H9 (cell line): ENCODE measurements around the gene SWI5. TPM values are rescaled to one million over a fixed set of nuclear protein-coding genes. Genes with fewer than 3 reads are reported as not detected.

ENCODE experiments used
- DNase-seq: peaks from one replicate; pipeline ENCODE4 v3.0.0-alpha.2; 2017
- H2AFZ ChIP-seq: one replicate; pipeline ENCODE4 v1.6.1; 2013; ENCODE audit warnings: mild to moderate bottlenecking, low read length, control low read depth, moderate library complexity
- H2AK5ac ChIP-seq: 2 replicates; pipeline ENCODE4 v1.6.1; 2013; ENCODE audit warnings: low read length, control low read depth, mixed read lengths; ENCODE audit not compliant: insufficient read length
- H2BK120ac ChIP-seq: one replicate; pipeline ENCODE4 v1.6.1; 2013; ENCODE audit warnings: low read depth, mild to moderate bottlenecking, low read length, control low read depth, inconsistent platforms; ENCODE audit not compliant: poor library complexity, severe bottlenecking
- H2BK12ac ChIP-seq: 2 replicates; pipeline ENCODE4 v1.6.1; 2013; ENCODE audit warnings: low read length, control low read depth, mixed read lengths, low read depth; ENCODE audit not compliant: insufficient read length
- H2BK15ac ChIP-seq: 2 replicates; pipeline ENCODE4 v1.6.1; 2013; ENCODE audit warnings: low read depth, low read length, control low read depth
- H2BK20ac ChIP-seq: one replicate; pipeline ENCODE4 v1.6.1; 2013; ENCODE audit warnings: low read depth, mild to moderate bottlenecking, low read length, control low read depth, inconsistent platforms; ENCODE audit not compliant: poor library complexity, severe bottlenecking
- H2BK5ac ChIP-seq: 2 replicates; pipeline ENCODE4 v1.6.1; 2013; ENCODE audit warnings: low read length, control low read depth, mixed read lengths; ENCODE audit not compliant: insufficient read length
- H3K14ac ChIP-seq: 2 replicates; pipeline ENCODE4 v1.6.1; 2013; ENCODE audit warnings: low read length, control low read depth; ENCODE audit not compliant: insufficient read depth
- H3K18ac ChIP-seq: 2 replicates; pipeline ENCODE4 v1.6.1; 2013; ENCODE audit warnings: low read depth, mild to moderate bottlenecking, mixed read lengths, low read length, control low read depth; ENCODE audit not compliant: insufficient read length
- H3K23ac ChIP-seq: 2 replicates; pipeline ENCODE4 v1.6.1; 2013; ENCODE audit warnings: low read length, control low read depth, mixed read lengths, low read depth; ENCODE audit not compliant: insufficient read length
- H3K23me2 ChIP-seq: 2 replicates; pipeline ENCODE4 v1.6.1; 2013; ENCODE audit warnings: low read depth, mild to moderate bottlenecking, mixed read lengths, low read length, control low read depth; ENCODE audit not compliant: insufficient read length, poor library complexity, severe bottlenecking
- H3K27ac ChIP-seq: 2 replicates; pipeline ENCODE4 v1.5.1; 2013; ENCODE audit warnings: low read length, control low read depth, mixed read lengths, low read depth; ENCODE audit not compliant: insufficient read length
- H3K27me3 ChIP-seq: 2 replicates; pipeline ENCODE4 v1.6.1; 2013; ENCODE audit warnings: low read length, control low read depth, inconsistent platforms; ENCODE audit not compliant: insufficient read depth
- H3K4ac ChIP-seq: 2 replicates; pipeline ENCODE4 v1.6.1; 2013; ENCODE audit warnings: low read depth, mild to moderate bottlenecking, control low read depth, inconsistent platforms, low read length, moderate library complexity
- H3K4me1 ChIP-seq: 2 replicates; pipeline ENCODE4 v1.6.1; 2013; ENCODE audit warnings: low read length, control low read depth, inconsistent platforms; ENCODE audit not compliant: insufficient read depth
- H3K4me2 ChIP-seq: 2 replicates; pipeline ENCODE4 v1.6.1; 2013; ENCODE audit warnings: low read length, control low read depth, mixed read lengths; ENCODE audit not compliant: insufficient read length, insufficient read depth
- H3K56ac ChIP-seq: 2 replicates; pipeline ENCODE4 v1.6.1; 2013; ENCODE audit warnings: low read depth, mild to moderate bottlenecking, mixed read lengths, low read length, control low read depth; ENCODE audit not compliant: insufficient read length
- H3K79me1 ChIP-seq: 2 replicates; pipeline ENCODE4 v1.6.1; 2013; ENCODE audit warnings: low read depth, mild to moderate bottlenecking, moderate library complexity, low read length, control low read depth, inconsistent platforms; ENCODE audit not compliant: insufficient read depth, poor library complexity, severe bottlenecking
- H3K79me2 ChIP-seq: 2 replicates; pipeline ENCODE4 v1.6.1; 2013; ENCODE audit warnings: low read length, control low read depth, inconsistent platforms; ENCODE audit not compliant: insufficient read depth
- H3K9ac ChIP-seq: 2 replicates; pipeline ENCODE4 v1.6.1; 2013; ENCODE audit warnings: low read length, control low read depth, mixed read lengths; ENCODE audit not compliant: insufficient read length; ENCODE audit errors: extremely low read depth
- H3K9me3 ChIP-seq: one replicate; pipeline ENCODE4 v1.6.1; 2013; ENCODE audit warnings: low read depth, low read length, inconsistent platforms; ENCODE audit not compliant: control insufficient read depth
- H3T11ph ChIP-seq: one replicate; pipeline ENCODE4 v1.6.1; 2013; ENCODE audit warnings: mild to moderate bottlenecking, low read length, control low read depth, inconsistent platforms
- H4K20me1 ChIP-seq: one replicate; pipeline ENCODE4 v1.6.1; 2013; ENCODE audit not compliant: control insufficient read depth, insufficient read length, insufficient read depth
- H4K5ac ChIP-seq: 2 replicates; pipeline ENCODE4 v1.6.1; 2013; ENCODE audit warnings: low read depth, mild to moderate bottlenecking, mixed read lengths, low read length, control low read depth; ENCODE audit not compliant: insufficient read length
- H4K8ac ChIP-seq: replicated peaks from 2 replicates; pipeline ENCODE4 v1.6.1; 2013; ENCODE audit warnings: low read length, control low read depth, mixed read lengths, low read depth; ENCODE audit not compliant: insufficient read length
- H4K91ac ChIP-seq: 2 replicates; pipeline ENCODE4 v1.6.1; 2013; ENCODE audit warnings: low read depth, mild to moderate bottlenecking, moderate library complexity, mixed read lengths, low read length, control low read depth; ENCODE audit not compliant: insufficient read length
- H3K27ac Mint-ChIP-seq, 3 experiments: 2 replicates in 2 of 3; 3 replicates in 1 of 3; pipeline ENCODE4 v1.8.0; 2020 to 2021; ENCODE audit warnings: mixed read lengths in 3 of 3, mild to moderate bottlenecking in 1 of 3, moderate library complexity in 1 of 3
- H3K27me3 Mint-ChIP-seq: 2 replicates; pipeline ENCODE4 v1.8.0; 2021; ENCODE audit warnings: low read depth, mild to moderate bottlenecking, moderate library complexity, mixed read lengths
- H3K36me3 Mint-ChIP-seq, 3 experiments: 2 replicates in 2 of 3; 3 replicates in 1 of 3; pipeline ENCODE4 v1.8.0; 2020 to 2021; ENCODE audit warnings: low read depth in 3 of 3, mixed read lengths in 3 of 3; ENCODE audit not compliant: insufficient read depth in 1 of 3
- H3K4me1 Mint-ChIP-seq, 2 experiments: 2 replicates each; pipeline ENCODE4 v1.8.0; 2020; ENCODE audit warnings: mixed read lengths in 2 of 2
- H3K4me3 Mint-ChIP-seq, 2 experiments: 2 replicates in 1 of 2; 3 replicates in 1 of 2; pipeline ENCODE4 v1.8.0; 2020 to 2021; ENCODE audit warnings: mild to moderate bottlenecking in 2 of 2, mixed read lengths in 2 of 2, moderate library complexity in 1 of 2
- H3K9me3 Mint-ChIP-seq, 2 experiments: 2 replicates in 1 of 2; 3 replicates in 1 of 2; pipeline ENCODE4 v1.8.0; 2020; ENCODE audit warnings: mild to moderate bottlenecking in 2 of 2, mixed read lengths in 2 of 2, moderate library complexity in 1 of 2
- WGBS: extraction: QIAGEN DNeasy Blood & Tissue Kit; methylation state at CpG from one replicate; pipeline ENCODE4 v1.1.7; 2013; ENCODE audit warnings: missing lambda C conversion rate, low lambda C conversion rate, mixed read lengths; ENCODE audit not compliant: insufficient read length; ENCODE audit errors: extremely low coverage; 5-methylcytosine and 5-hydroxymethylcytosine counted together
- total RNA-seq: library from RNA; stranded (reverse); gene quantifications from 2 replicates; pipeline ENCODE4 v1.2.1, GENCODE V29; 2021
- TF ChIP-seq, protein P1 (sequence below): fragments of 200-600 bp; sonication (generic); conservative IDR thresholded peaks from 3 replicates; pipeline ENCODE4 v1.8.0; 2021; ENCODE audit warnings: antibody characterized with exemption, mild to moderate bottlenecking

SWI5 gene
- total RNA-seq, 1 experiment from 2014 or later: 25.6 TPM

DNA sequence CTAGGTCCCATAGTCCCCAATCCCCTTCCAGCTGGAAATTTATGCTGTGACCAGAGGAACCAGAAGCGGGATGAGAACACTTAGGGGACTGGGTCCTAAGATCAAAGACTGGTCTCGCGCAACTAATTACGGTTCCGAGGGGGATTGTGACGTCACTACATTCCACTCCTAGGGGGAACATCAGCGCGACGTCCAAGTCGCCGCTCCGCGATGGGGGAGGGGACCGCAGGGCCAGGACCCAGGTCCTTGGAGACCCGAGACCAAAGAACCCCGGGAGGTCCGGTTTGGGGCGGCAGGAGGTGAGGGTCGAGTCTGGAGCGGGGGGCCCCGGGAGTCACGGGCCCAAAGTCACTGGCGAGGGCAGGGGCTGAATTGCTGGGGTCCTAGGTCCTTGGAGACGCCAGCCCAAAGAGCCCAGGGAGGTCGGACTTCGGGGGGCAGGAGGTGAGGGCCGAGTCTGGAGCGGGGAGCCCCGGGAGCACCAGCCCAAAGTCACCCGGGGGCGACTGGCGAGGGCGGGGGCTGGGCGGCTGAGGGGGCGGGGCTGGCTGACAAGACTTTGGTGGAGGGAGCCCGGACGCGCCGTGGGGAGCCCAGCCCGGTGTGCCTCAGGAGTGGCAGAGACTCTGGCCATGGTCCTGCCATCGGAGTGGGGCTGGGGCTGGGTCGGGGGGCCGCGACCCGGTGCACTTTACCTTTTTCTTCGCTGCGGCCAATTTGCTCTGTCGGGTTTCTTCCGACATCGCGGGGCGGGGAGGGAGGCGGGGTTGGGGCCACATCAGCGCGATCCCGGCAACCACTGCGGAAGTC, 673 bp upstream of the SWI5 start, which contains the start of gene GOLGA2:
Gene GOLGA2 (minus strand): TSS at position 810 of the 810 bp plus-strand sequence. CDS start 31 bp downstream, at position 779.
- peak; percentile 43 for DNase-seq
- Histone ChIP-seq H3K23me2 (peaks cover 13% of the 10 kb centered on the region), H3K14ac (no peak within 1 kb of the TSS; the same call in none of the 2 replicates), H3K4ac (no peak within 1 kb of the TSS), H4K91ac (no peak within 1 kb of the TSS), H2BK120ac (no peak within 1 kb of the TSS), H3K4me2 (peak within 1 kb of the TSS; percentile 95), H2BK15ac (no peak within 1 kb of the TSS), H3K27ac (no peak within 1 kb of the TSS), H2AFZ (no peak within 1 kb of the TSS), H3K9ac (peak within 1 kb of the TSS; percentile 61), H3K56ac (no peak within 1 kb of the TSS), H4K5ac (no peak within 1 kb of the TSS), H3K18ac (peak within 1 kb of the TSS; percentile 21), H2BK12ac (no peak within 1 kb of the TSS), H4K20me1 (no peaks in the 10 kb centered on the region), H4K8ac (no peak within 1 kb of the TSS), H2BK5ac (no peak within 1 kb of the TSS), H3K79me2 (no peaks in the 10 kb centered on the region), H2AK5ac (no peak within 1 kb of the TSS), H3K27me3 (no peaks in the 10 kb centered on the region), H3T11ph (no peak within 1 kb of the TSS), H3K4me1 (no peaks in the 10 kb centered on the region; the same call in 1 of the 2 replicates), H3K23ac (no peak within 1 kb of the TSS), H3K9me3 (no peaks in the 10 kb centered on the region), H3K79me1 (no peaks in the 10 kb centered on the region), H2BK20ac (no peak within 1 kb of the TSS)
- H3K36me3 Mint-ChIP-seq: peaks cover 6 to 28% (median 18%) of the 10 kb centered on the region in 3 experiments; a peak in 5 of 7 replicates
- H3K27me3 Mint-ChIP-seq: no peaks in the 10 kb centered on the region; the same call in 1 of the 2 replicates
- TF ChIP-seq, protein P1, sequence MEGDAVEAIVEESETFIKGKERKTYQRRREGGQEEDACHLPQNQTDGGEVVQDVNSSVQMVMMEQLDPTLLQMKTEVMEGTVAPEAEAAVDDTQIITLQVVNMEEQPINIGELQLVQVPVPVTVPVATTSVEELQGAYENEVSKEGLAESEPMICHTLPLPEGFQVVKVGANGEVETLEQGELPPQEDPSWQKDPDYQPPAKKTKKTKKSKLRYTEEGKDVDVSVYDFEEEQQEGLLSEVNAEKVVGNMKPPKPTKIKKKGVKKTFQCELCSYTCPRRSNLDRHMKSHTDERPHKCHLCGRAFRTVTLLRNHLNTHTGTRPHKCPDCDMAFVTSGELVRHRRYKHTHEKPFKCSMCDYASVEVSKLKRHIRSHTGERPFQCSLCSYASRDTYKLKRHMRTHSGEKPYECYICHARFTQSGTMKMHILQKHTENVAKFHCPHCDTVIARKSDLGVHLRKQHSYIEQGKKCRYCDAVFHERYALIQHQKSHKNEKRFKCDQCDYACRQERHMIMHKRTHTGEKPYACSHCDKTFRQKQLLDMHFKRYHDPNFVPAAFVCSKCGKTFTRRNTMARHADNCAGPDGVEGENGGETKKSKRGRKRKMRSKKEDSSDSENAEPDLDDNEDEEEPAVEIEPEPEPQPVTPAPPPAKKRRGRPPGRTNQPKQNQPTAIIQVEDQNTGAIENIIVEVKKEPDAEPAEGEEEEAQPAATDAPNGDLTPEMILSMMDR: no peak
- peak within 1 kb of the TSS; percentile 94 to 98 (median 97) for H3K27ac Mint-ChIP-seq
- peak within 1 kb of the TSS; percentile 88 to 97 for H3K4me3 Mint-ChIP-seq
- no CpG with 5 or more reads among the region's 57 CpGs for WGBS
- peaks cover 10 to 16% of the 10 kb centered on the region in 2 experiments for H3K4me1 Mint-ChIP-seq
- peaks cover 0 to 4% of the 10 kb centered on the region in 2 experiments; a peak in 1 of 5 replicates for H3K9me3 Mint-ChIP-seq
